H1 (cell line): ENCODE measurements around the gene SHISA9. TPM values are rescaled to one million over a fixed set of nuclear protein-coding genes. Genes with fewer than 3 reads are reported as not detected.

ENCODE experiments used
- CTCF ChIA-PET: fragments of 300-600 bp; sonication (Branson Sonifier 250); formaldehyde crosslinking; loops from one replicate; lab custom pipeline; 2021; ENCODE audit not compliant: partially characterized antibody; lab: Charles Lee
- POLR2A ChIA-PET: fragments of 300-600 bp; sonication (Branson Sonifier 250); formaldehyde crosslinking; loops from one replicate; lab custom pipeline; 2021; ENCODE audit warnings: inconsistent platforms; ENCODE audit not compliant: partially characterized antibody; lab: Charles Lee
- DNase-seq, 2 experiments: peaks; one replicate each; pipeline versions ENCODE4 v3.0.0 to v3.0.0-alpha.2; 2010 to 2022; ENCODE audit warnings: low spot score in 2 of 2, low read depth in 1 of 2, mixed read lengths in 1 of 2
- FAIRE-seq: peaks from 2 replicates; lab custom pipeline; 2011; peaks lifted over from hg19 to GRCh38; lab: Jason Lieb, UNC
- H2AFZ ChIP-seq: 2 replicates; pipeline ENCODE4 v1.8.1; 2012; ENCODE audit warnings: low read length, inconsistent platforms
- H2AK5ac ChIP-seq: 2 replicates; pipeline ENCODE4 v1.6.1; 2013; ENCODE audit warnings: low read depth, low read length
- H2BK120ac ChIP-seq: replicated peaks from 2 replicates; pipeline ENCODE3; 2013; ENCODE audit warnings: low read depth, low read length, inconsistent platforms
- H2BK12ac ChIP-seq: 2 replicates; pipeline ENCODE4 v1.6.1; 2013; ENCODE audit warnings: low read depth, low read length
- H2BK15ac ChIP-seq: 2 replicates; pipeline ENCODE4 v1.6.1; 2013; ENCODE audit warnings: low read length
- H2BK20ac ChIP-seq: 2 replicates; pipeline ENCODE4 v1.6.1; 2013; ENCODE audit warnings: low read length
- H2BK5ac ChIP-seq: 2 replicates; pipeline ENCODE4 v1.6.1; 2013; ENCODE audit warnings: low read depth, low read length
- H3K14ac ChIP-seq: 2 replicates; pipeline ENCODE4 v1.6.1; 2013; ENCODE audit warnings: inconsistent platforms; ENCODE audit not compliant: insufficient read length
- H3K18ac ChIP-seq: 2 replicates; pipeline ENCODE4 v1.6.1; 2013; ENCODE audit warnings: low read length; ENCODE audit errors: extremely low read depth
- H3K23ac ChIP-seq: 2 replicates; pipeline ENCODE4 v1.6.1; 2013; ENCODE audit warnings: inconsistent platforms; ENCODE audit not compliant: insufficient read length
- H3K23me2 ChIP-seq: 2 replicates; pipeline ENCODE4 v1.6.1; 2013; ENCODE audit warnings: low read depth, low read length
- H3K27ac ChIP-seq: 2 replicates; pipeline ENCODE4 v1.6.1; 2011; ENCODE audit warnings: low read depth, low read length, inconsistent platforms
- H3K27me3 ChIP-seq, 4 experiments: replicated peaks in 1 of 4; 1 replicate in 1 of 4; 2 replicates in 3 of 4; pipeline versions ENCODE4 v1.6.1 to v1.8.1; 2011 to 2013; ENCODE audit warnings: low read length in 3 of 4, mild to moderate bottlenecking in 3 of 4, inconsistent platforms in 2 of 4, mixed read lengths in 2 of 4, moderate library complexity in 1 of 4; ENCODE audit not compliant: control insufficient read depth in 3 of 4, insufficient read depth in 3 of 4; ENCODE audit errors: extremely low read depth in 1 of 4
- H3K36me3 ChIP-seq, 4 experiments: 2 replicates each; pipeline versions ENCODE4 v1.6.1 to v1.8.1; 2011 to 2013; ENCODE audit warnings: mild to moderate bottlenecking in 4 of 4, low read length in 3 of 4, moderate library complexity in 2 of 4, control low read depth in 1 of 4, inconsistent platforms in 1 of 4; ENCODE audit not compliant: insufficient read depth in 4 of 4, control insufficient read depth in 2 of 4
- H3K4ac ChIP-seq: replicated peaks from 2 replicates; pipeline ENCODE3; 2013; ENCODE audit warnings: low read length, low read depth, mixed read lengths, inconsistent platforms; ENCODE audit not compliant: insufficient read length
- H3K4me1 ChIP-seq, 4 experiments: replicated peaks in 1 of 4; 1 replicate in 1 of 4; 2 replicates in 3 of 4; pipeline versions ENCODE4 v1.6.1 to v1.8.1; 2011 to 2013; ENCODE audit warnings: low read length in 3 of 4, inconsistent platforms in 2 of 4, mixed read lengths in 1 of 4; ENCODE audit not compliant: insufficient read depth in 4 of 4, control insufficient read depth in 3 of 4
- H3K4me2 ChIP-seq, 2 experiments: 2 replicates each; pipeline versions ENCODE4 v1.6.1 to v1.8.1; 2011 to 2013; ENCODE audit warnings: low read depth in 2 of 2, low read length in 2 of 2, control low read depth in 1 of 2, inconsistent platforms in 1 of 2, mild to moderate bottlenecking in 1 of 2; ENCODE audit not compliant: insufficient read depth in 1 of 2
- H3K4me3 ChIP-seq, 4 experiments: fragments of 200-600, 300-600 bp in 1 of 4; sonication (generic), shearing (Covaris generic), sonication (Bioruptor Twin) in 1 of 4; 2 replicates each; pipeline versions ENCODE4 v1.5.1 to v1.8.1; 2011 to 2016; ENCODE audit warnings: low read length in 4 of 4, low read depth in 3 of 4, control low read depth in 2 of 4, inconsistent platforms in 2 of 4, mild to moderate bottlenecking in 2 of 4, mixed read lengths in 1 of 4, moderate library complexity in 1 of 4; ENCODE audit not compliant: insufficient read depth in 2 of 4; ENCODE audit errors: extremely low read depth in 1 of 4
- H3K56ac ChIP-seq: replicated peaks from 2 replicates; pipeline ENCODE3; 2013; ENCODE audit warnings: low read depth, mild to moderate bottlenecking, mixed read lengths, low read length, inconsistent platforms; ENCODE audit not compliant: insufficient read length
- H3K79me1 ChIP-seq: 2 replicates; pipeline ENCODE4 v1.6.1; 2013; ENCODE audit warnings: low read depth, low read length, control low read depth
- H3K79me2 ChIP-seq, 2 experiments: 2 replicates each; pipeline versions ENCODE4 v1.6.1 to v1.8.1; 2012 to 2013; ENCODE audit warnings: low read length in 2 of 2, mild to moderate bottlenecking in 2 of 2, inconsistent platforms in 1 of 2; ENCODE audit not compliant: insufficient read depth in 2 of 2, control insufficient read depth in 1 of 2
- H3K9ac ChIP-seq, 4 experiments: replicated peaks in 1 of 4; 1 replicate in 1 of 4; 2 replicates in 3 of 4; pipeline versions ENCODE4 v1.6.1 to v1.8.1; 2011 to 2013; ENCODE audit warnings: low read depth in 3 of 4, low read length in 3 of 4, control low read depth in 2 of 4, mild to moderate bottlenecking in 2 of 4, moderate library complexity in 2 of 4, inconsistent platforms in 1 of 4; ENCODE audit errors: extremely low read depth in 1 of 4
- H3K9me3 ChIP-seq, 2 experiments: 2 replicates each; pipeline versions ENCODE4 v1.6.1 to v1.8.1; 2012 to 2013; ENCODE audit warnings: mild to moderate bottlenecking in 2 of 2, moderate library complexity in 2 of 2, control low read depth in 1 of 2, inconsistent platforms in 1 of 2, low read depth in 1 of 2, low read length in 1 of 2, mixed read lengths in 1 of 2; ENCODE audit not compliant: insufficient read depth in 2 of 2
- H4K20me1 ChIP-seq, 2 experiments: replicated peaks in 1 of 2; 2 replicates each; pipeline versions ENCODE3 to v1.8.1; 2011 to 2013; ENCODE audit warnings: inconsistent platforms in 2 of 2, low read length in 2 of 2, mild to moderate bottlenecking in 1 of 2; ENCODE audit not compliant: insufficient read depth in 2 of 2, control insufficient read depth in 1 of 2
- H4K5ac ChIP-seq: 2 replicates; pipeline ENCODE4 v1.6.1; 2013; ENCODE audit warnings: low read length, low read depth, mixed read lengths, inconsistent platforms; ENCODE audit not compliant: insufficient read length
- H4K8ac ChIP-seq: 2 replicates; pipeline ENCODE4 v1.8.0; 2013; ENCODE audit warnings: mild to moderate bottlenecking, moderate library complexity, low read length, inconsistent platforms; ENCODE audit not compliant: insufficient read depth; ENCODE audit errors: extremely low read depth
- H4K91ac ChIP-seq: replicated peaks from 2 replicates; pipeline ENCODE3; 2013; ENCODE audit warnings: low read length, mixed read lengths, inconsistent platforms; ENCODE audit not compliant: insufficient read length
- SIX5 ChIP-seq: IDR thresholded peaks from 2 replicates; pipeline ENCODE4 v1.6.1; 2011; ENCODE audit warnings: mild to moderate bottlenecking, low read depth, low read length
- TAF1 ChIP-seq: IDR thresholded peaks from 2 replicates; pipeline ENCODE4 v1.6.1; 2011; ENCODE audit warnings: mild to moderate bottlenecking, low read depth, low read length
- WGBS, 2 experiments: shearing (Covaris generic) in 1 of 2; methylation state at CpG; one replicate each; pipeline versions ENCODE4 v1.1.6 to v1.1.7; 2013 to 2015; ENCODE audit warnings: low lambda C conversion rate in 2 of 2, mixed read lengths in 2 of 2, inconsistent platforms in 1 of 2, low coverage in 1 of 2, missing lambda C conversion rate in 1 of 2; ENCODE audit not compliant: insufficient replicate concordance in 2 of 2, insufficient coverage in 1 of 2, insufficient read length in 1 of 2; ENCODE audit errors: extremely low coverage in 1 of 2, missing lambda C conversion rate in 1 of 2; 5-methylcytosine and 5-hydroxymethylcytosine counted together
- polyA plus RNA-seq, 7 experiments: library from polyadenylated mRNA; depleted of rRNA in 3 of 7; stranded (reverse) in 5 of 7; unstranded in 2 of 7; fragments of >200 nt in 5 of 7; fragments of 200-250 nt in 2 of 7; gene quantifications; 1 replicate in 5 of 7; 2 replicates in 1 of 7; 4 replicates in 1 of 7; pipeline versions ENCODE4 v1.2.1 to v1.2.3, GENCODE V29; 2011 to 2013; ENCODE audit warnings: missing spikeins in 2 of 7, mixed read lengths in 2 of 7
- total RNA-seq: library from RNA; stranded (reverse); fragmentation: NEBNext Ultra II Directional; extraction: Animal tissue kit (Norgen Biotek cat#: 25700); gene quantifications from 2 replicates; pipeline ENCODE4 v1.2.1, GENCODE V29; 2021

The SHISA9 gene
- total and polyA plus RNA-seq, 2 of the 8 experiments (the other 6 are each of a cell fraction or from before 2014, with no cell fraction given), result 25.6 to 39.8 TPM

DNA sequence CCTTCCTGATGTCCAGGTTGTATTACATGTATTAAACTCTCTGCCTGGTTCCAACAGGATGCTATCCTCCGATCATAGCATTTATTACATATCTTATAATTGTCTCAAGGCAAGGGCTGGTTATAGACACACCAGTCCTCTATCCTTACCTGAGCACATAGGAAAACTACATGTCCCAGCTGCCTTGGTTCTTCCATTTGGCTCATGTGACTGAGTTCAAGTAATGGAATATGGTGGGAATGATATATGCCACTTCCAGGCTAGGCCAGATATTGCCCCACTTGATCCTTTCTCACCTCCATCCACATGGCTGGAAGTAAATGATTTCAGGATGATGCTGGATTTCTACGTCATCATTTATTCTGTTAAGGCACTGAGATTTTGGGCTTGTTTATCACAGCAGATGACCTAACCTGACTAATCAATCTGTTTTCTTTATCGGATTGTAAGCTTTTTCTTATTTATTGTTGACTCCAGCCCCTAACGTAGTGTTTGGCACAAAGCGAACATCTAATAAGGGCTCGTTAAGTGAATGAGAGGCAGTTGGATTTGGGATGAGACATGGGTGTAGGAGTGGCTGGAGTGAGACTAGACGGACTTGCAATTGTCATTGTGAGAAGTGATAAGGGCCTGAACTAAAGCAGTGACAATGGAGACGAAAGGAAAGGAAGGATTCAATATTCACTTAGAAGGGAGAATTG, 8.2 kb upstream of the SHISA9 start:
- no peaks in the 10 kb centered on the region for H3K79me2 ChIP-seq
- H3K18ac ChIP-seq, result no peak overlapping the region
- peaks cover 0 to 2% of the 10 kb centered on the region in 2 experiments for H4K20me1 ChIP-seq
- no peak overlapping the region for H3K56ac ChIP-seq
- no peaks in the 10 kb centered on the region for H3K36me3 ChIP-seq
- no peak overlapping the region for H3K14ac ChIP-seq
- no peak overlapping the region for H3K27ac ChIP-seq
- H2BK15ac ChIP-seq, result no peak overlapping the region
- H2BK120ac ChIP-seq, result no peak overlapping the region
- WGBS, 2 experiments, result 84% methylated on average over 8 of the region's 8 CpGs; no CpG with 5 or more reads in 1 of the 2 experiments
- peak overlapping the region; percentile 61; the same call in 1 of the 2 replicates for H2AFZ ChIP-seq
- H3K9ac ChIP-seq, result no peak overlapping the region
- no peaks in the 10 kb centered on the region for H3K23me2 ChIP-seq
- H3K4me3 ChIP-seq, result no peak overlapping the region
- H3K4me2 ChIP-seq, result no peak overlapping the region
- FAIRE-seq (no peak), DNase-seq (no peak)
- no peaks in the 10 kb centered on the region for H3K27me3 ChIP-seq
- no peak overlapping the region for H4K91ac ChIP-seq
- no peak overlapping the region for H2BK5ac ChIP-seq
- H3K23ac ChIP-seq, result no peak overlapping the region
- TF ChIP-seq SIX5 (0 out of 2 replicates have a peak, but pooled peaks have one; percentile 40), TAF1 (no peak)
- H2AK5ac ChIP-seq, result no peak overlapping the region
- H2BK12ac ChIP-seq, result no peak overlapping the region
- no peak overlapping the region for H2BK20ac ChIP-seq
- no peaks in the 10 kb centered on the region for H3K9me3 ChIP-seq
- H3K79me1 ChIP-seq, result no peaks in the 10 kb centered on the region
- ChIA-PET CTCF (interaction anchor here (1.0 to 1.3 kb wide), 3 partner anchors 15 to 538 kb away, joined by 3 to 4 read pairs (median 3); no protein-coding TSS in a partner anchor), POLR2A (no interaction called here)
- no peak overlapping the region for H4K8ac ChIP-seq
- H3K4ac ChIP-seq, result no peak overlapping the region
- no peak overlapping the region for H4K5ac ChIP-seq
- peaks cover 0 to 2% (median under 1%) of the 10 kb centered on the region in 4 experiments; a peak in 1 of 7 replicates for H3K4me1 ChIP-seq
